H1 (cell line): ENCODE results near the gene NUBP2.
A peak's percentile ranks its signal among the peaks of the same experiment; 100 is the strongest.

ENCODE experiments used
- BACH1 ChIP-seq: IDR thresholded peaks from 2 replicates; pipeline ENCODE4 v1.6.1; 2012; ENCODE audit warnings: low read length, improper control_type of control experiment
- CTCF ChIP-seq, 3 experiments: IDR thresholded peaks; 1 replicate in 2 of 3; 2 replicates in 1 of 3; pipeline versions ENCODE4 v1.5.1 to v1.6.1; 2011; ENCODE audit warnings: low read length in 3 of 3, mild to moderate bottlenecking in 3 of 3, inconsistent platforms in 2 of 3, low read depth in 1 of 3, moderate library complexity in 1 of 3; ENCODE audit not compliant: insufficient read depth in 1 of 3; ENCODE audit errors: control extremely low read depth in 1 of 3
- KDM5A ChIP-seq: fragments of 200-600 bp; IDR thresholded peaks from 2 replicates; pipeline ENCODE4 v1.7.1; 2012; ENCODE audit warnings: mild to moderate bottlenecking, low read length, inconsistent platforms, mixed read lengths
- RNF2 ChIP-seq: fragments of 200-900, 300-1000 bp; sonication (generic); IDR thresholded peaks from 2 replicates; pipeline ENCODE4 v1.7.1; 2016; ENCODE audit warnings: borderline replicate concordance, low read depth, mild to moderate bottlenecking, antibody characterized with exemption, low read length; ENCODE audit not compliant: poor library complexity, severe bottlenecking; ENCODE audit errors: missing control alignments
- TEAD4 ChIP-seq: IDR thresholded peaks from 2 replicates; pipeline ENCODE4 v1.6.1; 2012; ENCODE audit warnings: low read depth, low read length, inconsistent platforms, mixed read lengths

DNA sequence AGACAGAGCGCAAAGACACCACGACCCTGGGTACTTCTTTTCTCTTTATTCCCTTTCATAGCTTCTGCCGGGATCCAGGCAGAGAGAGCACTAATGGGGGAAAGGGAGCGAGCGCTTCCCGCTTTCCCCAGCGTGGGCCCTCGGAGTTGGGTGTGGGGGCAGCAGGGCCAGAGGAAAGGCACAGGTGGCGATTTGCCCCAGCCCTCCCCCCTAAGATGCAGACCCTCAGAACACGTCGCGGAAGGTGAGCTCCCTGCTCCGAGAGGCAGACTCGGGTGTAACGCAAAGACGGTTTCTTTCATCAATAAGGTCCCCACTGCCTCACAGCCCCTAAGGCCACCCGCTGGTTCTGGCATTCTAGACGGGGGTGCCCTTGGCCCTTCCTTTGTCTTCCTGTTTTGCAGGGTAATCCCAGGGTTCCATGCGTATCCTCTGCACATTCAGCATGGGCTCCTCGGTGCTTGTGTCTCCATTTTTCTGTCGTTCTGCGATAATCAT, 10.8 kb upstream of the NUBP2 start:
- no peak for TF ChIP-seq CTCF (IDR thresholded peaks at IDR 0.05; ENCODE audit: control extremely low read depth in 1 of 3, insufficient read depth in 1 of 3, low read depth in 1 of 3, low read length in 3 of 3)
- TF ChIP-seq RNF2 = no peak
- no peak for TF ChIP-seq BACH1
- TF ChIP-seq KDM5A = no peak
- 0 out of 2 replicates have a peak, but pooled peaks have one; percentile 57 for TF ChIP-seq TEAD4
